ENCODE data around the gene HINT1. TPM values are rescaled to one million over a fixed set of nuclear protein-coding genes. Genes with fewer than 3 reads are reported as not detected.

Gene HINT1
- total and polyA plus RNA-seq, 8 donors: 47.9 to 168 (median 77.5) TPM

DNA sequence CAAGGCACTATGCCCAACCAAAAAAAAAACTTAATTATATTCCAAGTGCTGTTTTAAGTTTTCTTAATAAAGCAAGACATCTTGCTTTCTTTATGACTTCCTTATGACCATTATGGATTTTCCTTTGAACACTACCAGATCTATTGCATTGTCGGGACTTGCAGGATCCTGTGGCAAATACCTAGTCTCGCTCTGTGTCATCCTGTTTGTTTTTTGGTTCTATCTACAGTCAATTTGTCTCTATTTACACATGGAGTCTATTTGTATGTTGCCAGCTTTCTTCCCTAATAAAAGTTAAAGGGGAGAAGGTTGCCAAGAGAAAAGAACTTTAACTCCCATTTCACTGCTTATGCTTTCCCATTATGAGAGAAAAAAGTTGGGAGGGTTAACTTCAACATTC, 4.9 kb downstream of the HINT1 start:
- 92 to 96% methylated on average over 2 of the region's 2 CpGs for WGBS, 2 donors
- Histone ChIP-seq H3K4me3 (no peak overlapping the region), H3K36me3 (peaks cover 5 to 26% (median 14%) of the 10 kb centered on the region in 3 donors), H3K27me3 (no peaks in the 10 kb centered on the region), H3K27ac (no peak overlapping the region), H3K9me3 (no peaks in the 10 kb centered on the region), H3K4me1 (peaks cover 0 to 12% (median 6%) of the 10 kb centered on the region in 3 donors)
- TF ChIP-seq CTCF (IDR thresholded peaks at IDR 0.05): no peak
- DNase-seq (no peak), ATAC-seq (no peak), FAIRE-seq (no peak)
- intact Hi-C loops (cut with DNase I): loop anchor here in 1 of 3 donors (10.0 kb wide), 1 partner anchor 95 kb away; no protein-coding TSS in a partner anchor

GRCh38 chr5:131156957-131157356, 8.1 kb downstream of the HINT1 start:
- FAIRE-seq: no peak
- WGBS, 2 donors: 97 to 98% methylated on average over 5 of the region's 5 CpGs

GRCh38 chr5:131156385-131156784, 8.7 kb downstream of the HINT1 start:
- intact Hi-C loops (cut with DNase I): no loop called here
- TF ChIP-seq CTCF (IDR thresholded peaks at IDR 0.05): no peak
- FAIRE-seq (no peak), DNase-seq (no peak), ATAC-seq (no peak)
- Histone ChIP-seq H3K36me3 (peaks cover 0 to 20% (median 7%) of the 10 kb centered on the region in 3 donors), H3K27me3 (no peaks in the 10 kb centered on the region), H3K4me1 (no peaks in the 10 kb centered on the region), H3K27ac (no peak overlapping the region), H3K9me3 (no peaks in the 10 kb centered on the region), H3K4me3 (no peak overlapping the region)
- 96% methylated on average over 2 of the region's 2 CpGs for WGBS, 2 donors

More at GRCh38 chr5:131156957-131157356, 8.1 kb downstream of the HINT1 start:
- Histone ChIP-seq H3K27me3 (no peaks in the 10 kb centered on the region), H3K27ac (no peak overlapping the region), H3K4me3 (no peak overlapping the region), H3K4me1 (no peaks in the 10 kb centered on the region), H3K36me3 (peaks cover under 1 to 26% (median 11%) of the 10 kb centered on the region in 3 donors), H3K9me3 (no peaks in the 10 kb centered on the region)
- DNase-seq (no peak), ATAC-seq (no peak)
- no peak for TF ChIP-seq CTCF (IDR thresholded peaks at IDR 0.05)
- intact Hi-C loops (cut with DNase I): no loop called here

DNA sequence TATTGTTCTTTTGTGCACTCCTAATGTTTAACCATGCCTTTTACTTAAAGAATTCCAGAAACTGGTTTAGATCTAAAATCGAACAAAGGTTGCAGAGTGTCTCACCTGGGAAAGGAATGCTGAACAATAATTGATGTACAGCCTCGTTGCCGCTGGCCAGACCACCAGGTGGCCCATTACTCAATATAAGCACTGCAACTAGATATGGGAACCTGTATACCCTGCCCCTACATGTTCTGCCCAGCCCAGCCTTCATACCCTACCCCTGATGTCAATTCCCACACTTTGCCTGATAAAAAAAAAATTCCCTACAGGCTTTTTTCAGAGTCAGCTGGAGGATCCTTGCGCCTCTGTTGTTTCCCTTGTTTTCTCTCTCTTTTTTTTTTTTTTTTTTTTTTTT, 13.8 kb downstream of the HINT1 start:
- no peak overlapping the region for H3K27ac ChIP-seq
- TF ChIP-seq CTCF (IDR thresholded peaks at IDR 0.05): no peak
- DNase-seq (no peak), ATAC-seq (no peak), FAIRE-seq (no peak)
- H3K36me3 ChIP-seq: no peaks in the 10 kb centered on the region
- no peaks in the 10 kb centered on the region for H3K9me3 ChIP-seq
- intact Hi-C loops (cut with DNase I): no loop called here
- 50 to 59% methylated on average over 4 of the region's 4 CpGs for WGBS, 2 donors
- H3K27me3 ChIP-seq: no peaks in the 10 kb centered on the region
- H3K4me3 ChIP-seq: no peak overlapping the region
- H3K4me1 ChIP-seq: no peaks in the 10 kb centered on the region

DNA sequence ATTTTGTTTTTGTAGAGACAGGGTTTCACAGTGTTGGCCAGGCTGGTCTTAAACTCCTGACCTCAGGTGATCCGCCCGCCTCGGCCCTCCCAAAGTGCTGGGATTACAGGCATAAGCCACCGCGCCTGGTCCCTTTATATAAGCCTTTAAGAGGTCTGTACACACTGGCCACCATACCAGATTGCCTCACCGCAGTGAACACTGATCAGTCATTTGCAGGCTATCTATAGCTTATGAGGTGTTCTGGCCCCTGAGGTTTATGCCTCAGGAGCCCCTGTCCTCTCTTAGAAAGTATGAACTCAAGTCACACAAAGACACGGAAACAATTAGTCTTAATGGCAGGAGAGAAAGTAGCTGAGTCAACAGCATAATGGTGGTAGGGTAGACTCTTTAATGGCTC, 14.6 kb downstream of the HINT1 start:
- no peaks in the 10 kb centered on the region for H3K9me3 ChIP-seq
- ATAC-seq (no peak), DNase-seq (no peak), FAIRE-seq (no peak)
- H3K4me1 ChIP-seq: no peaks in the 10 kb centered on the region
- TF ChIP-seq CTCF (IDR thresholded peaks at IDR 0.05): no peak
- no peak overlapping the region for H3K4me3 ChIP-seq
- H3K27me3 ChIP-seq: no peaks in the 10 kb centered on the region
- intact Hi-C loops (cut with DNase I): no loop called here
- H3K36me3 ChIP-seq: no peaks in the 10 kb centered on the region
- 89 to 93% methylated on average over 7 of the region's 7 CpGs for WGBS, 2 donors
- H3K27ac ChIP-seq: no peak overlapping the region

Data from pancreas (tissue), 10 donors.